LNCAP (cell line): ENCODE measurements around the gene LRRC15.

ENCODE experiments used
- CTCF ChIP-seq: fragments of 450-650 bp; IDR thresholded peaks from 2 replicates; pipeline ENCODE4 v1.5.1; 2017; ENCODE audit warnings: mild to moderate bottlenecking

The LRRC15 gene

DNA sequence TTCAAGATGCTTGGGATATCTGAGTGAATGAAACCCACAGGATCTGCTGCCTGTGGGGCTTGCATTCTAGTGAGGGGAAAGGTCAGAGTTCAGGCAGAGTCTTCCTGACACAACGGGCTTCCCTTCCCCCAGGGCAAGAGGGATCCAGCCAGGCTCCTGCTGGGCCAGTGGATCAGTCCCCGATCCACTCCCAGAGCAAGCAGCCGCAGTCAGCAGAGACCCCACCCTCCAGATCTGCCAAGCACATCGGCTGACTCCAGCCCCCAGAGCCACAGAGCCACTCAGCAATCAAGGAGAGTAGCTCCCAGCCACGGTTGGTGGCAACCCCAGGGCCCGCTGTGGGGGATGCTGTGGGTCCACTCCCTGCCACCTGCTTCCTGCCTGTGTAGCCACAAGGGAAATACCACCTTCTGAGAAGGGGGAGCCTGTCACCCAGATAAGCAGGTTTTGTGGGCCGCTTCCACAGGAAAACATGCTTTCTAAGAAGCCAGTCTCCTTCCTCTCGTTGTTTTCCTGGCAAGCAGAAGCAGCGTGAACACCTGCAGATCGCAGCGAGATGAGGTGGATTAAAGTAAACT lies 63.3 kb downstream of the LRRC15 start:
- no peak for TF ChIP-seq CTCF

GRCh38 chr3:194305356-194306108 lies 64.0 kb downstream of the LRRC15 start:
- TF ChIP-seq CTCF, result no peak
